Ecto neural progenitor cell (in vitro differentiated cells): ENCODE results near the gene ATP5PD.

Source experiments
- DNase-seq: peaks from one replicate; pipeline ENCODE4 v3.0.0-alpha.2; 2018; ENCODE audit warnings: low spot score

ATP5PD gene

GRCh38 chr17:75046407-75047289, at the start of gene ATP5PD, which contains the start of gene KCTD2:
ATP5PD (minus strand) TSS chr17:75046969; CDS start chr17:75042650, 4,319 bp downstream.
KCTD2 (plus strand) TSS chr17:75047225; CDS start chr17:75047251, 26 bp downstream.
- peak; percentile 99 for DNase-seq

DNA sequence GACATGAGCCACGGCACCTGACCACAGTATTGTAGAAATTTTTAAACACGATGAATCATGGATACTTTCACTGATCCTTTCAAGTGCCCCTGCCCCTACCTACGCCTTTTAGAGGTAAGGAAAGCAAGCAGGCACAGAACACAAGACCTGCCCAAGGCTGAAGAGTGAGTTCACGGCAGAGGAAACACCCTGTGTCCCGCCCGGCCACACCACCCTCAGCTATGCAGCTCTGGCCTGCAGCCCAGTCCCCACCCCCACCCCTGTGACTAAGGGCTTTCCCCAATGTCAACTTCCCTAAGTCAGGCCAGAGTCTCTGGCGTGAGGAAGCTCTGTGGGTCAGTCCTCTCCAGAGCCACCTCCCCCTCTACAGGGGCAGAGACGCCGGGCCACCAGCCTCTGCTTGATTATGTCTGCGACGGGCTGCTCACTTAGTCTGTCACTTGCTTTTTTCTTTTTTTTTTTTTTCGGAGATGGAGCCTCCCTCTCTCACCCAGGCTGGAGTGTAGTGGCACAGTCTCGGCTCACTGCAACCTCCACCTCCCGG, 49.4 kb upstream of the ATP5PD start:
- no peak for DNase-seq

DNA sequence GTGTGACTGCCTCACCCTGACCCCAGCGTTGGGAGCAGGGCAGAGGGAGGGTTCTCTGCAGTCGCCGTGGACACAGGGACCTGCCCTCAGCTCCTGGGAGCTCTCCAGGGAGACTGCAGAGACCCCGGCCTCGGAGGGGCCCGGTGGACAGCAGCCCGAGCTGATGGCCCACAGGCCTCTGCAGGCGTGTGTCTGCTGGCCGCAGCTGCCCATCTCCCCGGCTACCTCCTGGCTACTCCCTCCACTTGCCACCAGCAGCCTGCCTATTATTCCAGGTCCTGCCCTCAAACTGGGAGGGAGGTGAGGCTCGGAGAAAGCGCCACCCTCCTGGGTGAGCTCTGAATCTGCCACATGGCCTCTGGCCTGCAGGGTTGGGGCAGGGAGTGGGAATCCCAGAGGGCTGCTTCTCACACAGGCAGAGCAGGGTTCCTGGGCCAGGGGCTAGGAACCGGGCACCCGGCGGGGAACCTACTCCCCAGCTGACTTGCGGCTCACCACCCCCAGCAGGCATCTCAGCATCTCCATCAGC, 48.2 kb upstream of the ATP5PD start:
- DNase-seq = peak; percentile 55

DNA sequence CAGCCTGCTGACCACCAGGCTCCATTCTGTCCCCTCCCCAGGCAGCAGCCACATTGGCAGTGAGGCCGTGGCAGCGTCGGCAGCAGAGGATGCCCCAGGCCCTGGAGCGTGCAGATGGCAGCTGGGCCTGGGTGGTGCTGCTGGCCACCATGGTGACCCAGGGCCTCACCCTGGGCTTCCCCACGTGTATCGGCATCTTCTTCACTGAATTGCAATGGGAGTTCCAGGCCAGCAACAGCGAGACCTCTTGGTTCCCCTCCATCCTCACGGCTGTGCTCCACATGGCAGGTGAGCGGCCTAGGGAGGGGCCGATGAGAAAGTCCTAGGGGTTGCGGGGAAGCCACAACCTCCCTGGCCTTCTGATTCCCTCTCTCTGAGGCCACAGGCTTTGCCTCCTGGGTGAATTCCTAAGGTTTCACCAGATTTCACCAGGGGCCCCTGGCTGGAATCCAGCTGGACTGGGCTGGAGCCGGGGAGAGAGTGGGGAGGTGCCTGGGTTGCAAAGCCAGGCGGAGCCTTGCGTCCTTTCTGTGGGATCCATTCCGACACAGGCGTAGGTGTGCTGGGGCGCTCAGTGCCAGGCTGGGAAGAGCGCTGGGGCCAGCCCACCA, 46.9 kb upstream of the ATP5PD start:
- DNase-seq = no peak

- DNase-seq = no peak
These were observed 45.1 kb upstream of the ATP5PD start for GRCh38 chr17:75091855-75092327.

- DNase-seq = peak; percentile 70
These were observed 44.4 kb upstream of the ATP5PD start for GRCh38 chr17:75090871-75091854.

GRCh38 chr17:75088465-75089417, 42.0 kb upstream of the ATP5PD start:
- DNase-seq = no peak

DNA sequence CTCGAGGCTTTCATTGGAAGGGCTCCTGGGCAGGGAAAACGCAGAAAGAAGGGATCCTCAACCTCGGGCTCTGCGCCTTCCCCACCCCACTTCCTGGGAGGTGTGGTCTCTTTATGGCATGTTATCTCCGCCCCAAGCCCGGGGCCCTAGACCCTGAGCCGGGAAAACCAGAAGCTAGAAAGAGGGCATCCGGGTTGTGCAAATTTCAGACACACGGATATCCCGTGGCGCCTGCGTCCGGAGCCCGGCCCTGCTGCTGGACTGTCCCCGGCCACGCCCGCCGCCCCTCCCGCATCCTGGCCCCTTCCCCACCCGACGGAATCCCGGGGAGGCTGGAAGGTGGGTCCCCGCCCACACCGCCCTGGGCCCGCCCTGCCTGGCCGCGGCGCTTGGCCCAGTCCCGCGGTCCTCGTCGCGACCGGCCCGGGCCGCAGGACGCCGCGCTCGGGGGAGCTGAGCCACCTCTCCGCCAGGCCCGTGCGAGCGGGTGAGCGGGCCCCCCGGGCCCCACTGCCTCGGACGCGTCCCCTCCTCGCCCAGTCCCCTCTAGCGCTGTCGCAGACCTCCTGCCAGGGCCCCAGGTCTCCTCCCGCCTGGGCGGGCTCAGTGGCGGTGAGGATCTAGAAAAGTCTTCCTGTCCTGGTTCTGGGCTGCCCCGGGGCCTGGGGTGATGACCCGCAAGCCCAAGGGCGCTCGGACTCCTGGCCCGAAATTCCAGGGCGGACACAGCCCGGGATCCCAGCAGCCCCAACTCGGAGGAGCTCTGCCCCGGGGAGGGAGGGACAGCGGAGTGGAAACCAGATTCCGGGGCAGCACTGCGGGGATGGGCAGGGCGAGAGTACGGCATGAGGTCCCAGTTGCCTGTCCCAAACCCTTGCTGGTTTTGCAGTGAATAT, 41.0 kb upstream of the ATP5PD start, which contains the start of gene SLC16A5:
SLC16A5 (plus strand) TSS at position 397 of the 896 bp plus-strand sequence. CDS start 5,683 bp downstream, outside the sequence.
- peak; percentile 93 for DNase-seq

DNA sequence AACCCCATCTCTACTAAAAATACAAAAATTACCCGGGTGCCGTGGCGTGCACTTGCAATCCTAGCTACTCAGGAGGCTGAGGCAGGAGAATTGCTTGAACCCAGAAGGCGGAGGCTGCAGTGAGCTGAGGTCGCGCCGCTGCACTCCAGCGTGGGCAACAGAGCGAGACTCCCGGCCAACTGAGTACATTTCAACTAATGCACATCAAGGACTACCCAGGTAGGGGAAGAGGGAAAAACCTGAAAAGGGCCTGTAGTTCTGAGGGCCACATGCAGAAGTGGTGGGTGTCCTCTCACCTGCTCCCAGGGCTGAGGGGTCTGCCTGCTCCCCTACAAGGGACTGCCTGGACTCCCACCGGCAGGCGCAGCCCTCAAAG, 40.4 kb upstream of the ATP5PD start:
- DNase-seq = no peak

GRCh38 chr17:75086496-75087181, 39.9 kb upstream of the ATP5PD start:
- DNase-seq = no peak

DNA sequence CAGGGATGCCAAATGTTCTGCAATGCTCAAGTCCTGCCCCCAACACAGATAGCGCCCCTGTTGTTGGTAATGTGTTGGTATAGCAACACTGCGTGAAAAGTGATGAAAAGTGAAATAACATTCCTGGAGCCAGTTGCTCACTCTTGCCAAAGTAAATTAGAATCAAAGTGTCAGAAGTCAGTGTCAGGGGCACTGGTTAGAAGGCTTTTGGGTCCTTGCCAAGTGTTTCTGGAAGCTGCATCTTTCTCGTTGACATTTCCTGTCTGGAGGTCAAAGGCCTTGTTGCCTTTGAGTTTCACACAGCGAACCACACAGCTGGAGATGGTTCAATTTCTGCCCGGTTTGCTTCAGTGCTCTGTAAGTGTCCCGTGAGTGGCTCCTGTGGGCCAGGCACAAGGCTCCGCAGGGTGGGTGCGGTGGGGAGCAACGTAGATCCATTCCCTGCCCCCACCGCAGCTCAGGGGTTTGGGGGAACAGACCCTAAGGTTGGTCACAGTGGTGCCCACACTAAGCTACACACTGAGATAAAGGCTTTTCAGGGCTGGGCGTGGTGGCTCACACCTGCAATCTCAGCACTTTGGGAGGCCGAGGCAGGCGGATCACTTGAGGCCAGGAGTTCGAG, 37.4 kb upstream of the ATP5PD start:
- no peak for DNase-seq

DNA sequence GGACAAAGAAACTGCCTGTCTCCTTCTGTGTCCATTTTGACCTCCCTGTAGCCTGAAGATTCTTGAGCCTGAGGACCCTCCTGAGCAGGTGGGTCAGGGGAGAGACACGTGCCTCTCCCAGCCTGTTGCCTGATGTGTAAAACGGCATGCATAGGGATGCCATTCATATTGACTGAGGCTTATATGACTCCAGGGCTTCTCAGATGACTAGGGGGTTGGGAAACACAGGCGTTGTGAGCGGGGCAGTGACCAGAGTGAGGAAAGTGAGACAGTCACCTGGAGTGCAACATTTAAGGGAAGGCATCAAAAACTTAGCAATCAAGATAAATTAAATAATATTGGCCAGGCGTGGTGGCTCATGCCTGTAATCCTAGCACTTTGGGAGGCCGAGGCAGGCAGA, 35.9 kb upstream of the ATP5PD start:
- no peak for DNase-seq

DNA sequence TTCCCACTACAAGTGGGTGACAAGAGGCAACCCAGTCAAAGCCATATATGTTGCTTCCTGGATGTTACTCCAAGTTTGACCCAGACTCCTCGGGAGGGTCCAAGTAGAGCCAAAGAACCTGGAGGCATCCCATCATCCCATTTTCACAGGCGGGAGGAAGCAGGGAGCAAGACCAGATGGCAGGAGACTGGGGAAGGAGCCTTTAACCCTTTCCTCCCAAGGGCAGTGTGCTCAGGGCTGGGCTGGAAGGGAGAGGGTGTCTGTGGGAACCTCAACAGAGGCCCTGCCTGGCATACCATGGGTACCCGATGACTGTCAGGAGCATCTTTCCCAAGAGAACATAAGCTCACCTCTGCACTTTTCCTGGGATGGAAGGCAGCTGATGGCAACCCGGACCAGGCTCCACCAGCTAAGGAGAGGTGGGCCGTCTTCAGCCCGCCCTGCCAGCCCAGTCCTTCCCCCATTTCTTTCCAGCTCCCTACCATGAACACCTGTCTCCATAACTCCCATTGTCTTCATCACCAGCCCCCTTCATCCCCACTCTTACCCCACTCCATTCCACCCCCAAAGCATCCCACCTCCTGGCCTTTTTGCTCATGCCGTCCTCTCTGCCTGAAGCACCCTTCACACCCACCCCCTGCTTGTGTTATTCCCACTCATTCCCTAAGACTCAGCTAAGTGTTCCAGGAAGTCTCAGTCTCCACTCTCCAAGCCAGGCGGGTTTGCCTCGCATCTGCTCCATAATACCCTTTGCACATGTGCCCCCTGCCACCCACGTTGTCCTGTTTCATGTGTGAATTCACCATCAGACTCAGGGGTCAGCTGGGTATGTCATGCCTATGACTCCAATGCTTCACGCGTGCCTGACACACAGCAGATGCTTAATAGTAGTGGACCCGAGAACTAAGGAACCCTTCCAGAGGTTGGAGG, 35.1 kb upstream of the ATP5PD start:
- no peak for DNase-seq

DNA sequence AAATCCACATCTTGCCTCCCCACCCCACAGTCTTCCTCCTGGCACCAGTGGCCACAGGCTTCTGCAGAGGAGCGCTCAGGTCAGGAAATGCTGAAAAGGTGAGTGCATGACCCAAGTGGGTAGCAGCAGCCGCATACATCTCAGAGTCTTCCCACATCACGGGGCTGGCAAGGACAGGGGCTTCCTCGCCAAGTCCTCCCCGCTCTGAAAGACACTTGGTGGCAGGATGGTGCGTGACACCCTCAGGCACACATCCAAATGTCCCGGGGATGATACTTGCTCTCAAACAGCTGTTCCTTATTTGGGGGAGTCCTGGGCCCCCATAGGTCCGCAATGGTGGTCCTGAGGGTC, 32.2 kb upstream of the ATP5PD start:
- DNase-seq = no peak

- DNase-seq = no peak
These were observed 31.7 kb upstream of the ATP5PD start for GRCh38 chr17:75078284-75079022.
